HepG2 (cell line): ENCODE data around the gene GPALPP1. TPM values are rescaled to one million over a fixed set of nuclear protein-coding genes. Genes with fewer than 3 reads are reported as not detected.
A peak's percentile ranks its signal among the peaks of the same experiment; 100 is the strongest.

Experiments
- AFF4 ChIP-seq: sonication (generic); formaldehyde crosslinking; IDR thresholded peaks from 2 replicates; pipeline ENCODE4 v1.4.0; 2020; ENCODE audit warnings: missing genetic modification reagents
- BATF2 ChIP-seq: sonication (generic); formaldehyde crosslinking; IDR thresholded peaks from 2 replicates; pipeline ENCODE4 v1.8.0; 2022; ENCODE audit warnings: mild to moderate bottlenecking, missing genetic modification reagents, moderate library complexity
- ETV5 ChIP-seq: IDR thresholded peaks from 2 replicates; pipeline ENCODE4 v1.6.1; 2018; ENCODE audit warnings: missing biosample characterization, missing genetic modification reagents, inconsistent platforms, borderline replicate concordance
- FOXK2 ChIP-seq: fragments of 450-650 bp; IDR thresholded peaks from 2 replicates; pipeline ENCODE4 v1.6.1; 2016
- GRHL1 ChIP-seq: sonication (generic); formaldehyde crosslinking; conservative IDR thresholded peaks from 2 replicates; pipeline ENCODE4 v1.8.0; 2022; ENCODE audit warnings: missing genetic modification reagents
- HDAC2 ChIP-seq: sonication (generic); formaldehyde crosslinking; IDR thresholded peaks from 2 replicates; pipeline ENCODE4 v1.4.0; 2020; ENCODE audit warnings: missing genetic modification reagents
- HIC2 ChIP-seq: sonication (generic); formaldehyde crosslinking; IDR thresholded peaks from 2 replicates; pipeline ENCODE4 v1.9.0; 2022; ENCODE audit warnings: low read depth, missing genetic modification reagents
- HNRNPH1 ChIP-seq: fragments of 200-400 bp; formaldehyde crosslinking; optimal IDR thresholded peaks from 2 replicates; pipeline ENCODE3; 2017; ENCODE audit warnings: mild to moderate bottlenecking, low read depth, low read length
- KDM3A ChIP-seq: IDR thresholded peaks from 2 replicates; pipeline ENCODE4 v1.6.1; 2018; ENCODE audit warnings: low read depth, missing compliant biosample characterization
- KMT2A ChIP-seq: sonication (generic); formaldehyde crosslinking; IDR thresholded peaks from 2 replicates; pipeline ENCODE4 v1.4.0; 2020; ENCODE audit warnings: missing genetic modification reagents
- KMT2B ChIP-seq: IDR thresholded peaks from 2 replicates; pipeline ENCODE4 v1.6.1; 2016; ENCODE audit warnings: missing genetic modification reagents, missing compliant biosample characterization
- MAFF ChIP-seq: IDR thresholded peaks from 2 replicates; pipeline ENCODE4 v1.6.1; 2011; ENCODE audit warnings: low read depth, low read length, improper control_type of control experiment
- MTF2 ChIP-seq: sonication (generic); formaldehyde crosslinking; IDR thresholded peaks from 2 replicates; pipeline ENCODE4 v1.5.0; 2020; ENCODE audit warnings: missing genetic modification reagents, borderline replicate concordance
- NCOR1 ChIP-seq: fragments of 200-600 bp; sonication (generic); IDR thresholded peaks from 2 replicates; pipeline ENCODE4 v1.7.0; 2017; ENCODE audit warnings: antibody characterized with exemption, low read length, borderline replicate concordance
- PAF1 ChIP-seq: IDR thresholded peaks from 2 replicates; pipeline ENCODE4 v1.6.1; 2016; ENCODE audit warnings: missing genetic modification reagents, missing compliant biosample characterization
- RFX5 ChIP-seq: IDR thresholded peaks from 2 replicates; pipeline ENCODE4 v1.6.1; 2011; ENCODE audit warnings: low read depth, low read length, improper control_type of control experiment
- ZBTB38 ChIP-seq: sonication (generic); formaldehyde crosslinking; IDR thresholded peaks from 2 replicates; pipeline ENCODE4 v1.5.1; 2020; ENCODE audit warnings: mild to moderate bottlenecking, missing genetic modification reagents
- ZMYM3 ChIP-seq: sonication (generic); formaldehyde crosslinking; IDR thresholded peaks from 2 replicates; pipeline ENCODE4 v1.5.1; 2020; ENCODE audit warnings: mild to moderate bottlenecking, missing genetic modification reagents
- ZNF644 ChIP-seq: IDR thresholded peaks from 2 replicates; pipeline ENCODE4 v1.6.1; 2016; ENCODE audit warnings: low read depth
- ZNF670 ChIP-seq: sonication (generic); formaldehyde crosslinking; IDR thresholded peaks from 2 replicates; pipeline ENCODE4 v1.8.0; 2022; ENCODE audit warnings: mild to moderate bottlenecking, missing genetic modification reagents, borderline replicate concordance
- ZNF792 ChIP-seq: IDR thresholded peaks from 2 replicates; pipeline ENCODE4 v1.6.1; 2016
- ZNF841 ChIP-seq: sonication (generic); formaldehyde crosslinking; IDR thresholded peaks from 2 replicates; pipeline ENCODE4 v1.8.1; 2023; ENCODE audit warnings: missing genetic modification reagents, borderline replicate concordance
- polyA plus RNA-seq, 8 experiments: library from polyadenylated mRNA; depleted of rRNA in 3 of 8; stranded (reverse) in 7 of 8; unstranded in 1 of 8; fragments of >200 nt; fragmentation: Illumina TruSeq in 4 of 8; extraction: Trizol in 4 of 8; gene quantifications; 2 replicates each; pipeline versions ENCODE4 v1.2.1 to v1.2.3, GENCODE V29; 2011 to 2016; ENCODE audit warnings: low read depth in 4 of 8, missing spikeins in 1 of 8, mixed read lengths in 1 of 8; ENCODE audit not compliant: insufficient read depth in 1 of 8
- total RNA-seq, 5 experiments: library from RNA; depleted of rRNA; stranded (reverse); fragments of >200 nt; fragmentation: Illumina TruSeq; extraction: Trizol; gene quantifications; 2 replicates each; pipeline ENCODE4 v1.2.3, GENCODE V29; 2016; ENCODE audit warnings: low read depth in 1 of 5

The GPALPP1 gene
- total and polyA plus RNA-seq, 2 of the 13 experiments (the other 11 are each of a cell fraction or from before 2014, with no cell fraction given): 12.1 to 23.1 TPM

- TF ChIP-seq GRHL1 (CRISPR knock-in tag) (no peak), MTF2 (CRISPR knock-in tag) (no peak), AFF4 (CRISPR knock-in tag) (no peak), KMT2B (CRISPR knock-in tag) (peak; percentile 99), PAF1 (CRISPR knock-in tag) (no peak), BATF2 (CRISPR knock-in tag) (no peak), ZNF792 (CRISPR knock-in tag) (peak; percentile 51; the same call in 1 of the 2 replicates), MAFF (0 out of 2 replicates have a peak, but pooled peaks have one; percentile 2), KMT2A (CRISPR knock-in tag) (peak; percentile 98), NCOR1 (no peak), HIC2 (CRISPR knock-in tag) (no peak), ZNF670 (CRISPR knock-in tag) (peak; percentile 33; the same call in 1 of the 2 replicates), ZMYM3 (CRISPR knock-in tag) (no peak), FOXK2 (peak; percentile 50; the same call in 1 of the 2 replicates), RFX5 (0 out of 2 replicates have a peak, but pooled peaks have one; percentile 23), HNRNPH1 (no peak), ZNF841 (CRISPR knock-in tag) (no peak), KDM3A (CRISPR knock-in tag) (peak; percentile 60), ETV5 (peak; percentile 61; the same call in 1 of the 2 replicates), ZNF644 (CRISPR knock-in tag) (0 out of 2 replicates have a peak, but pooled peaks have one; percentile 23), ZBTB38 (peak; percentile 84), HDAC2 (CRISPR knock-in tag) (peak; percentile 83)
Observed at GRCh38 chr13:44989071-44989889, at the start of gene GPALPP1, which contains the start of gene NUFIP1 (continued).
